HepG2 (cell line): ENCODE data around the gene MTA1. TPM values are rescaled to one million over a fixed set of nuclear protein-coding genes. Genes with fewer than 3 reads are reported as not detected.

Experiments
- ARNTL ChIP-seq: sonication (generic); formaldehyde crosslinking; IDR thresholded peaks from 2 replicates; pipeline ENCODE4 v1.4.0; 2020; ENCODE audit warnings: mild to moderate bottlenecking, missing genetic modification reagents
- DR1 ChIP-seq: sonication (generic); formaldehyde crosslinking; IDR thresholded peaks from 2 replicates; pipeline ENCODE4 v1.8.0; 2021; ENCODE audit warnings: mild to moderate bottlenecking, missing genetic modification reagents, inconsistent platforms
- EEA1 ChIP-seq: sonication (generic); formaldehyde crosslinking; IDR thresholded peaks from 2 replicates; pipeline ENCODE4 v1.5.1; 2020; ENCODE audit warnings: mild to moderate bottlenecking, missing genetic modification reagents, borderline replicate concordance
- HOXA7 ChIP-seq: sonication (generic); formaldehyde crosslinking; IDR thresholded peaks from 2 replicates; pipeline ENCODE4 v1.8.1; 2022; ENCODE audit warnings: mild to moderate bottlenecking, missing genetic modification reagents, moderate library complexity
- MAZ ChIP-seq, 2 experiments: sonication (generic) in 1 of 2; formaldehyde crosslinking in 1 of 2; IDR thresholded peaks; 2 replicates each; pipeline versions ENCODE4 v1.5.0 to v1.6.1; 2012 to 2020; ENCODE audit warnings: low read depth in 2 of 2, mild to moderate bottlenecking in 2 of 2, borderline replicate concordance in 1 of 2, improper control_type of control experiment in 1 of 2, low read length in 1 of 2, missing genetic modification reagents in 1 of 2, moderate library complexity in 1 of 2
- MED1 ChIP-seq: sonication (generic); formaldehyde crosslinking; IDR thresholded peaks from 2 replicates; pipeline ENCODE4 v1.4.0; 2020; ENCODE audit warnings: missing genetic modification reagents
- NCOR1 ChIP-seq: fragments of 200-600 bp; sonication (generic); IDR thresholded peaks from 2 replicates; pipeline ENCODE4 v1.7.0; 2017; ENCODE audit warnings: antibody characterized with exemption, low read length, borderline replicate concordance
- NR2F6 ChIP-seq, 2 experiments: IDR thresholded peaks; 2 replicates each; pipeline ENCODE4 v1.6.1; 2016; ENCODE audit warnings: antibody characterized with exemption in 1 of 2, mild to moderate bottlenecking in 1 of 2
- PITX1 ChIP-seq: sonication (generic); formaldehyde crosslinking; IDR thresholded peaks from 2 replicates; pipeline ENCODE4 v1.5.1; 2020; ENCODE audit warnings: mild to moderate bottlenecking, missing genetic modification reagents
- PRMT3 ChIP-seq: sonication (generic); formaldehyde crosslinking; IDR thresholded peaks from 2 replicates; pipeline ENCODE4 v1.8.1; 2022; ENCODE audit warnings: low read depth, mild to moderate bottlenecking, moderate library complexity, missing genetic modification reagents, borderline replicate concordance
- SRF ChIP-seq: IDR thresholded peaks from 2 replicates; pipeline ENCODE4 v1.6.1; 2011; ENCODE audit warnings: mild to moderate bottlenecking, low read depth, low read length, moderate library complexity
- TP53 ChIP-seq: sonication (generic); formaldehyde crosslinking; conservative IDR thresholded peaks from 2 replicates; pipeline ENCODE4 v1.4.0; 2020; ENCODE audit warnings: missing genetic modification reagents
- ZBTB1 ChIP-seq: sonication (generic); formaldehyde crosslinking; IDR thresholded peaks from 2 replicates; pipeline ENCODE4 v1.4.0; 2020; ENCODE audit warnings: missing genetic modification reagents, borderline replicate concordance
- ZNF777 ChIP-seq: sonication (generic); formaldehyde crosslinking; IDR thresholded peaks from 2 replicates; pipeline ENCODE4 v1.4.0; 2020; ENCODE audit warnings: missing genetic modification reagents
- ZSCAN21 ChIP-seq: sonication (generic); formaldehyde crosslinking; IDR thresholded peaks from 2 replicates; pipeline ENCODE4 v1.8.0; 2022; ENCODE audit warnings: mild to moderate bottlenecking, missing genetic modification reagents, moderate library complexity, borderline replicate concordance
- ZSCAN22 ChIP-seq: sonication (generic); formaldehyde crosslinking; IDR thresholded peaks from 2 replicates; pipeline ENCODE4 v1.4.0; 2020; ENCODE audit warnings: mild to moderate bottlenecking, missing genetic modification reagents
- polyA plus RNA-seq, 8 experiments: library from polyadenylated mRNA; depleted of rRNA in 3 of 8; stranded (reverse) in 7 of 8; unstranded in 1 of 8; fragments of >200 nt; fragmentation: Illumina TruSeq in 4 of 8; extraction: Trizol in 4 of 8; gene quantifications; 2 replicates each; pipeline versions ENCODE4 v1.2.1 to v1.2.3, GENCODE V29; 2011 to 2016; ENCODE audit warnings: low read depth in 4 of 8, missing spikeins in 1 of 8, mixed read lengths in 1 of 8; ENCODE audit not compliant: insufficient read depth in 1 of 8
- total RNA-seq, 5 experiments: library from RNA; depleted of rRNA; stranded (reverse); fragments of >200 nt; fragmentation: Illumina TruSeq; extraction: Trizol; gene quantifications; 2 replicates each; pipeline ENCODE4 v1.2.3, GENCODE V29; 2016; ENCODE audit warnings: low read depth in 1 of 5
- TF ChIP-seq, protein P1 (sequence below): sonication (generic); formaldehyde crosslinking; IDR thresholded peaks from 2 replicates; pipeline ENCODE4 v1.5.1; 2020; ENCODE audit warnings: mild to moderate bottlenecking, moderate library complexity, missing genetic modification reagents
- TF ChIP-seq, protein P2 (sequence below): sonication (generic); formaldehyde crosslinking; IDR thresholded peaks from 2 replicates; pipeline ENCODE4 v1.5.1; 2020; ENCODE audit warnings: missing genetic modification reagents, mild to moderate bottlenecking, borderline replicate concordance
- TF ChIP-seq, protein P3 (sequence below): sonication (generic); formaldehyde crosslinking; IDR thresholded peaks from 2 replicates; pipeline ENCODE4 v1.4.0; 2020; ENCODE audit warnings: missing genetic modification reagents, mild to moderate bottlenecking, borderline replicate concordance
- TF ChIP-seq, protein P4 (sequence below): IDR thresholded peaks from 2 replicates; pipeline ENCODE4 v1.6.1; 2016; ENCODE audit warnings: missing biosample characterization, missing genetic modification reagents, low read depth

Gene MTA1
- total and polyA plus RNA-seq, 2 of the 13 experiments (the other 11 are each of a cell fraction or from before 2014, with no cell fraction given), result 35.2 to 85.8 TPM

DNA sequence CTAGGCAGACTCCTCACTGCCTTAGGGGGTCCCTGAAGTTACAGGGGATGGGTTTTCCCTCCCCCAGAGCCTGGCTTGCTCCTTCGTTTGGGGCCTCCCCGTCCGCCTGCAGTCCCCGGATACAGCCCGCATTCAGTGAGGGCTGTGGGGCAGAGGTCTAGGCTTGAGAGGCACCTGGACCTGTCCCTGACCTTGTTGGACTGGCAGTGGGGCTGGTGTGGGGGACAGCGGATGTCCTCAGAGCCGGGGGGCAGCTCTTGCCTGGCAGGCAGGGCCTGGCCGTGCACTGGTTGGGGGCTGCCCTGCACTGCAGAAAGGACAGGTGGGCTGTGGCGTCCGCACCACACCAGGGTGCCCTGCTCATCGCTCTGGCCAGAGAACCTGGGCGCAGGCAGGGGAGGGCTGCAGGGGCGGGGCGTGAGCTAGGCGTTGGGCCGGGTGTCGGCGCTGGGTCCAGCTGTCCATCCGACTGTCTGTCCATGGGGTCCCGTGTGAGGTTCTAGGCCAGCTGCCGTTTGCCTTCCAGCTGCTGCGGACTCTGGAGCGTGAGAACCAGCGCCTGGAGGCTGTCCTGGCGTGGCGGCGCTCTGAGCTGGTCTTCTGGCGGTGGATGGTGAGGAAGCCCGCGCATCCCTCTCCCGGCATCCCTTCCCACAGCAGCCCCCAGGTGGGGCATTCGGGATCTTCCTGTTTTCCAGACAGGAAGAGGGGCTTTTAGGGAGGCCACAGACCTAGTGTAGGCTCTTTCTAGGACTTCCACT is 77.4 kb downstream of the MTA1 start (continued):
- TF ChIP-seq, protein P1, sequence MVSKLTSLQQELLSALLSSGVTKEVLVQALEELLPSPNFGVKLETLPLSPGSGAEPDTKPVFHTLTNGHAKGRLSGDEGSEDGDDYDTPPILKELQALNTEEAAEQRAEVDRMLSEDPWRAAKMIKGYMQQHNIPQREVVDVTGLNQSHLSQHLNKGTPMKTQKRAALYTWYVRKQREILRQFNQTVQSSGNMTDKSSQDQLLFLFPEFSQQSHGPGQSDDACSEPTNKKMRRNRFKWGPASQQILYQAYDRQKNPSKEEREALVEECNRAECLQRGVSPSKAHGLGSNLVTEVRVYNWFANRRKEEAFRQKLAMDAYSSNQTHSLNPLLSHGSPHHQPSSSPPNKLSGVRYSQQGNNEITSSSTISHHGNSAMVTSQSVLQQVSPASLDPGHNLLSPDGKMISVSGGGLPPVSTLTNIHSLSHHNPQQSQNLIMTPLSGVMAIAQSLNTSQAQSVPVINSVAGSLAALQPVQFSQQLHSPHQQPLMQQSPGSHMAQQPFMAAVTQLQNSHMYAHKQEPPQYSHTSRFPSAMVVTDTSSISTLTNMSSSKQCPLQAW, result no peak
- no peak for TF ChIP-seq ZSCAN22 (CRISPR knock-in tag)
- no peak for TF ChIP-seq DR1 (CRISPR knock-in tag)
- TF ChIP-seq HOXA7 (CRISPR knock-in tag), result no peak
- no peak; the same call in 1 of the 2 replicates for TF ChIP-seq MED1
- TF ChIP-seq NR2F6 (IDR thresholded peaks at IDR 0.05), result no peak
- peak; percentile 65 for TF ChIP-seq NR2F6 (CRISPR knock-in tag; IDR thresholded peaks at IDR 0.05)
- no peak for TF ChIP-seq EEA1 (CRISPR knock-in tag)
- TF ChIP-seq PRMT3 (CRISPR knock-in tag), result no peak
- no peak for TF ChIP-seq SRF
- TF ChIP-seq, protein P2, sequence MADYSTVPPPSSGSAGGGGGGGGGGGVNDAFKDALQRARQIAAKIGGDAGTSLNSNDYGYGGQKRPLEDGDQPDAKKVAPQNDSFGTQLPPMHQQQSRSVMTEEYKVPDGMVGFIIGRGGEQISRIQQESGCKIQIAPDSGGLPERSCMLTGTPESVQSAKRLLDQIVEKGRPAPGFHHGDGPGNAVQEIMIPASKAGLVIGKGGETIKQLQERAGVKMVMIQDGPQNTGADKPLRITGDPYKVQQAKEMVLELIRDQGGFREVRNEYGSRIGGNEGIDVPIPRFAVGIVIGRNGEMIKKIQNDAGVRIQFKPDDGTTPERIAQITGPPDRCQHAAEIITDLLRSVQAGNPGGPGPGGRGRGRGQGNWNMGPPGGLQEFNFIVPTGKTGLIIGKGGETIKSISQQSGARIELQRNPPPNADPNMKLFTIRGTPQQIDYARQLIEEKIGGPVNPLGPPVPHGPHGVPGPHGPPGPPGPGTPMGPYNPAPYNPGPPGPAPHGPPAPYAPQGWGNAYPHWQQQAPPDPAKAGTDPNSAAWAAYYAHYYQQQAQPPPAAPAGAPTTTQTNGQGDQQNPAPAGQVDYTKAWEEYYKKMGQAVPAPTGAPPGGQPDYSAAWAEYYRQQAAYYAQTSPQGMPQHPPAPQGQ (CRISPR knock-in tag), result no peak
- TF ChIP-seq PITX1 (CRISPR knock-in tag), result no peak
- TF ChIP-seq, protein P3, sequence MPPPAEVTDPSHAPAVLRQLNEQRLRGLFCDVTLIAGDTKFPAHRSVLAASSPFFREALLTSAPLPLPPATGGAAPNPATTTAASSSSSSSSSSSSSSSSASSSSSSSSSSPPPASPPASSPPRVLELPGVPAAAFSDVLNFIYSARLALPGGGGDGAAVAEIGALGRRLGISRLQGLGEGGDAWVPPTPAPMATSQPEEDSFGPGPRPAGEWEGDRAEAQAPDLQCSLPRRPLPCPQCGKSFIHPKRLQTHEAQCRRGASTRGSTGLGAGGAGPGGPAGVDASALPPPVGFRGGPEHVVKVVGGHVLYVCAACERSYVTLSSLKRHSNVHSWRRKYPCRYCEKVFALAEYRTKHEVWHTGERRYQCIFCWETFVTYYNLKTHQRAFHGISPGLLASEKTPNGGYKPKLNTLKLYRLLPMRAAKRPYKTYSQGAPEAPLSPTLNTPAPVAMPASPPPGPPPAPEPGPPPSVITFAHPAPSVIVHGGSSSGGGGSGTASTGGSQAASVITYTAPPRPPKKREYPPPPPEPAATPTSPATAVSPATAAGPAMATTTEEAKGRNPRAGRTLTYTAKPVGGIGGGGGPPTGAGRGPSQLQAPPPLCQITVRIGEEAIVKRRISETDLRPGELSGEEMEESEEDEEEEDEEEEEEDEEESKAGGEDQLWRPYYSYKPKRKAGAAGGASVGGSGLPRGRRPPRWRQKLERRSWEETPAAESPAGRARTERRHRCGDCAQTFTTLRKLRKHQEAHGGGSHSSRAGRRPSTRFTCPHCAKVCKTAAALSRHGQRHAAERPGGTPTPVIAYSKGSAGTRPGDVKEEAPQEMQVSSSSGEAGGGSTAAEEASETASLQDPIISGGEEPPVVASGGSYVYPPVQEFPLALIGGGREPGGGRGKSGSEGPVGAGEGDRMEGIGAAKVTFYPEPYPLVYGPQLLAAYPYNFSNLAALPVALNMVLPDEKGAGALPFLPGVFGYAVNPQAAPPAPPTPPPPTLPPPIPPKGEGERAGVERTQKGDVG, result peak; percentile 15; the same call in 1 of the 2 replicates
- TF ChIP-seq, protein P4, sequence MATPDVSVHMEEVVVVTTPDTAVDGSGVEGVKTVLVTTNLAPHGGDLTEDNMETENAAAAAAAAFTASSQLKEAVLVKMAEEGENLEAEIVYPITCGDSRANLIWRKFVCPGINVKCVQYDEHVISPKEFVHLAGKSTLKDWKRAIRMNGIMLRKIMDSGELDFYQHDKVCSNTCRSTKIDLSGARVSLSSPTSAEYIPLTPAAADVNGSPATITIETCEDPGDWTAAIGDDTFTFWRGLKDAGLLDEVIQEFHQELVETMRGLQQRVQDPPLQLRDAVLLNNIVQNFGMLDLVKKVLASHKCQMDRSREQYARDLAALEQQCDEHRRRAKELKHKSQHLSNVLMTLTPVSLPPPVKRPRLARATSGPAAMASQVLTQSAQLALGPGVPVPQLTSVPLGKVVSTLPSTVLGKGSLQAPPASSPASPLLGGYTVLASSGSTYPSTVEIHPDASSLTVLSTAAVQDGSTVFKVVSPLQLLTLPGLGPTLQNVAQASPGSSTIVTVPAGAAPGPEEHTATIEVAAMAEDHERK (CRISPR knock-in tag), result no peak
- TF ChIP-seq MAZ (IDR thresholded peaks at IDR 0.05; ENCODE audit: borderline replicate concordance, low read depth, low read length), result no peak
- 0 out of 2 replicates have a peak, but pooled peaks have one; percentile 11 for TF ChIP-seq MAZ (CRISPR knock-in tag; IDR thresholded peaks at IDR 0.05; ENCODE audit: low read depth)
- 0 out of 2 replicates have a peak, but pooled peaks have one; percentile 26 for TF ChIP-seq TP53 (CRISPR knock-in tag)
- TF ChIP-seq NCOR1, result no peak
- no peak for TF ChIP-seq ZBTB1 (CRISPR knock-in tag)
- TF ChIP-seq ZSCAN21, result peak; percentile 27; the same call in 1 of the 2 replicates
- TF ChIP-seq ARNTL (CRISPR knock-in tag), result no peak
- TF ChIP-seq ZNF777 (CRISPR knock-in tag), result no peak
